ENCODE data around the gene ZSCAN23. TPM values are rescaled to one million over a fixed set of nuclear protein-coding genes. Genes with fewer than 3 reads are reported as not detected.

Gene ZSCAN23
- total and polyA plus RNA-seq, 2 donors (not counting 3 experiments of a cell fraction or from before 2014, with no cell fraction given): 0.28 to 1.6 TPM

DNA sequence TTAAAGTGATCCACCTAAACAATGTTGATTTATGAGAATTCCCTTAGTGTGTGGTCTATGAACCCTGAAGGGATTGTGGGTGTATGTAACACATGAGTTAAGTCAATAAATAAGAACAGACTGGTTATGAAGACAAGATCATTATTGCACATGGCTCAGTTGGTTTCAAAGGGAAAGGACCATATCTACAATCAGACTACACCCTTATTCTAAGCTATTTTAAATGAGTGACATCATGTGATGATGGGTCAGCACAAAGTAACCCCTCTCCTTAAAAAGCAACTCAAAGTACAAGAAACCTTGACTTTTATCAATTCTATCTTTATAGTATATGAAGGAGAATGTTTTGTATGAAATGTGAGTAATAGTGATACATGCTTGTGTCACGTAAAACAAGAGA is 15.3 kb upstream of the ZSCAN23 start:
- dilution Hi-C loops (cut with MboI; ENCODE audit: extremely low pct_ligation_motif_present, low sequenced_read_pairs) (no loop called here), intact Hi-C loops (cut with micrococcal nuclease) (no loop called here)
- BruUV-seq (replicated peaks): no TSS peak
- Histone ChIP-seq H3K9me1 (replicated peaks; ENCODE audit: control insufficient read depth, extremely low read depth, insufficient read depth, low read length) (no peaks in the 10 kb centered on the region), H3K4me1 (ENCODE audit: control insufficient read depth, extremely low read depth, insufficient read depth, low read length) (no peaks in the 10 kb centered on the region), H3K27ac (ENCODE audit: insufficient read depth, low read depth, low read length) (no peak overlapping the region), H2AFZ (ENCODE audit: low read depth, low read length) (no peak overlapping the region), H4K20me1 (replicated peaks; ENCODE audit: control insufficient read depth, extremely low read depth, insufficient read depth, low read length) (no peaks in the 10 kb centered on the region), H3K79me2 (ENCODE audit: control insufficient read depth, insufficient read depth, low read length) (no peaks in the 10 kb centered on the region), H3K9me3 (replicated peaks; ENCODE audit: control insufficient read depth, insufficient read depth, low read length) (no peaks in the 10 kb centered on the region), H3K4me2 (ENCODE audit: insufficient read depth, low read length) (no peak overlapping the region), H3K9ac (replicated peaks; ENCODE audit: extremely low read depth, insufficient read depth, low read length) (no peak overlapping the region), H3K27me3 (ENCODE audit: control insufficient read depth in 2 of 2, insufficient read depth in 2 of 2, low read length in 2 of 2) (peaks cover 6 to 10% of the 10 kb centered on the region in 2 experiments), H3K4me3 (replicated peaks in 1 of 3; ENCODE audit: insufficient read depth in 1 of 3, low read depth in 1 of 3, low read length in 3 of 3) (no peak overlapping the region), H3K36me3 (ENCODE audit: control insufficient read depth in 2 of 2, extremely low read depth in 1 of 2, insufficient read depth in 2 of 2, low read length in 2 of 2) (no peaks in the 10 kb centered on the region)
- FAIRE-seq (no peak), DNase-seq (ENCODE audit: low read depth, low spot score) (no peak)
- TF ChIP-seq FOS (IDR thresholded peaks at IDR 0.05; ENCODE audit: borderline replicate concordance, insufficient read depth, low read length): no peak
- no peak for TF ChIP-seq CTCF (IDR thresholded peaks at IDR 0.05; ENCODE audit: extremely low read depth in 1 of 2, insufficient read depth in 1 of 2, low read depth in 1 of 2, low read length in 2 of 2)
- TF ChIP-seq, protein P1, sequence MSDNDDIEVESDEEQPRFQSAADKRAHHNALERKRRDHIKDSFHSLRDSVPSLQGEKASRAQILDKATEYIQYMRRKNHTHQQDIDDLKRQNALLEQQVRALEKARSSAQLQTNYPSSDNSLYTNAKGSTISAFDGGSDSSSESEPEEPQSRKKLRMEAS (IDR thresholded peaks at IDR 0.05; ENCODE audit: insufficient read depth, insufficient read length): no peak
- TF ChIP-seq GATA2 (IDR thresholded peaks at IDR 0.05; ENCODE audit: insufficient read depth, insufficient read length, low read depth, low read length): no peak
- no peak for TF ChIP-seq JUN (IDR thresholded peaks at IDR 0.05; ENCODE audit: borderline replicate concordance, insufficient read depth, insufficient read length, low read depth)
- no peak for TF ChIP-seq POLR2AphosphoS5 (IDR thresholded peaks at IDR 0.05; ENCODE audit: insufficient read depth, low read depth, low read length)
- no peak for TF ChIP-seq EZH2 (IDR thresholded peaks at IDR 0.05; ENCODE audit: borderline replicate concordance, low read depth, low read length, severe bottlenecking)
- TF ChIP-seq MYC (IDR thresholded peaks at IDR 0.05; ENCODE audit: low read depth, low read length): no peak
- no peak for TF ChIP-seq POLR2A (IDR thresholded peaks at IDR 0.05; ENCODE audit: low read depth, low read length)
- CTCF ChIA-PET: no interaction called here
- POLR2A ChIA-PET: no interaction called here

All from endothelial cell of umbilical vein (primary cell).